ENCODE data around the gene EOLA1.
"Not testable (repeated sequence)": the region's sequence is repeated elsewhere in the genome, so short reads cannot be mapped to it uniquely, and the experiment has no call there.

Gene EOLA1

GRCh38 chrX:149555251-149555650, 14.4 kb downstream of the EOLA1 start:
- H3K14ac ChIP-seq (ENCODE audit: low read length); H3K4me3 ChIP-seq (ENCODE audit: low read length in 2 of 2); H3K27me3 ChIP-seq (ENCODE audit: control insufficient read depth in 3 of 3, insufficient read depth in 3 of 3, low read depth in 1 of 3, low read length in 3 of 3); H3K79me1 ChIP-seq (ENCODE audit: low read depth, low read length); H2BK120ac ChIP-seq (ENCODE audit: low read depth, low read length); H2AFZ ChIP-seq (ENCODE audit: low read length); H2BK12ac ChIP-seq (ENCODE audit: low read length); H3K4ac ChIP-seq (ENCODE audit: low read length); H3K18ac ChIP-seq (ENCODE audit: low read length); H3K23ac ChIP-seq (ENCODE audit: low read depth, low read length, poor library complexity); H3K4me1 ChIP-seq (ENCODE audit: control insufficient read depth in 2 of 2, insufficient read depth in 1 of 2, low read depth in 1 of 2, low read length in 2 of 2); H2BK5ac ChIP-seq (ENCODE audit: low read length); DNase-seq (ENCODE audit: low spot score); H3K4me2 ChIP-seq (ENCODE audit: insufficient read depth, low read length, poor library complexity, severe bottlenecking); H3K27ac ChIP-seq (replicated peaks; ENCODE audit: low read length); H4K8ac ChIP-seq (ENCODE audit: low read depth, low read length); H2AK5ac ChIP-seq (ENCODE audit: low read depth, low read length); H4K91ac ChIP-seq (ENCODE audit: low read depth, low read length, poor library complexity); H3K9me3 ChIP-seq (replicated peaks in 1 of 2; ENCODE audit: control insufficient read depth in 2 of 2, insufficient read depth in 1 of 2, low read depth in 1 of 2, low read length in 2 of 2); H2BK15ac ChIP-seq (ENCODE audit: low read length); H3K9ac ChIP-seq (ENCODE audit: low read depth, low read length, poor library complexity); H3K36me3 ChIP-seq (replicated peaks in 1 of 2; ENCODE audit: control insufficient read depth in 2 of 2, insufficient read depth in 2 of 2, low read length in 2 of 2): not testable (repeated sequence)
- no CpG with 5 or more reads among the region's 4 CpGs for WGBS, 2 donors (ENCODE audit: extremely low coverage in 2 of 2, insufficient read length in 2 of 2, insufficient replicate concordance in 1 of 2)

GRCh38 chrX:149563359-149563758, 22.5 kb downstream of the EOLA1 start:
- no peaks in the 10 kb centered on the region for H3K4me1 ChIP-seq (ENCODE audit: control insufficient read depth in 2 of 2, insufficient read depth in 1 of 2, low read depth in 1 of 2, low read length in 2 of 2)
- no peak overlapping the region for H4K91ac ChIP-seq (ENCODE audit: low read depth, low read length, poor library complexity)
- no peak overlapping the region for H3K27ac ChIP-seq (replicated peaks; ENCODE audit: low read length)
- no peak overlapping the region for H3K9ac ChIP-seq (ENCODE audit: low read depth, low read length, poor library complexity)
- WGBS, 2 donors (ENCODE audit: extremely low coverage in 2 of 2, insufficient read length in 2 of 2, insufficient replicate concordance in 1 of 2), result no CpG with 5 or more reads among the region's 4 CpGs
- no peak for DNase-seq (ENCODE audit: low spot score)
- no peak overlapping the region for H2AFZ ChIP-seq (ENCODE audit: low read length)
- no peak overlapping the region for H2BK15ac ChIP-seq (ENCODE audit: low read length)
- no peak overlapping the region for H3K14ac ChIP-seq (ENCODE audit: low read length)
- H2AK5ac ChIP-seq (ENCODE audit: low read depth, low read length), result no peak overlapping the region
- no peak overlapping the region for H4K8ac ChIP-seq (ENCODE audit: low read depth, low read length)
- no peak overlapping the region for H3K18ac ChIP-seq (ENCODE audit: low read length)
- H2BK5ac ChIP-seq (ENCODE audit: low read length), result no peak overlapping the region
- no peak overlapping the region for H3K4ac ChIP-seq (ENCODE audit: low read length)
- no peak overlapping the region for H3K4me2 ChIP-seq (ENCODE audit: insufficient read depth, low read length, poor library complexity, severe bottlenecking)
- H3K9me3 ChIP-seq (replicated peaks in 1 of 2; ENCODE audit: control insufficient read depth in 2 of 2, insufficient read depth in 1 of 2, low read depth in 1 of 2, low read length in 2 of 2), result no peaks in the 10 kb centered on the region
- H2BK120ac ChIP-seq (ENCODE audit: low read depth, low read length), result no peak overlapping the region
- H3K79me1 ChIP-seq (ENCODE audit: low read depth, low read length), result no peaks in the 10 kb centered on the region
- H3K27me3 ChIP-seq (ENCODE audit: control insufficient read depth in 3 of 3, insufficient read depth in 3 of 3, low read depth in 1 of 3, low read length in 3 of 3), result no peaks in the 10 kb centered on the region
- no peaks in the 10 kb centered on the region for H3K36me3 ChIP-seq (replicated peaks in 1 of 2; ENCODE audit: control insufficient read depth in 2 of 2, insufficient read depth in 2 of 2, low read length in 2 of 2)
- no peak overlapping the region for H3K4me3 ChIP-seq (ENCODE audit: low read length in 2 of 2)
- no peak overlapping the region for H3K23ac ChIP-seq (ENCODE audit: low read depth, low read length, poor library complexity)
- H2BK12ac ChIP-seq (ENCODE audit: low read length), result no peak overlapping the region

- Histone ChIP-seq H3K4me3 (ENCODE audit: low read length in 2 of 2) (no peak overlapping the region), H2BK15ac (ENCODE audit: low read length) (no peak overlapping the region), H3K27ac (replicated peaks; ENCODE audit: low read length) (no peak overlapping the region), H4K8ac (ENCODE audit: low read depth, low read length) (no peak overlapping the region), H2BK120ac (ENCODE audit: low read depth, low read length) (no peak overlapping the region), H3K23ac (ENCODE audit: low read depth, low read length, poor library complexity) (no peak overlapping the region), H3K36me3 (replicated peaks in 1 of 2; ENCODE audit: control insufficient read depth in 2 of 2, insufficient read depth in 2 of 2, low read length in 2 of 2) (no peaks in the 10 kb centered on the region), H2AFZ (ENCODE audit: low read length) (no peak overlapping the region), H3K4me2 (ENCODE audit: insufficient read depth, low read length, poor library complexity, severe bottlenecking) (no peak overlapping the region), H4K91ac (ENCODE audit: low read depth, low read length, poor library complexity) (no peak overlapping the region), H3K9me3 (replicated peaks in 1 of 2; ENCODE audit: control insufficient read depth in 2 of 2, insufficient read depth in 1 of 2, low read depth in 1 of 2, low read length in 2 of 2) (no peaks in the 10 kb centered on the region), H2BK12ac (ENCODE audit: low read length) (no peak overlapping the region), H3K14ac (ENCODE audit: low read length) (no peak overlapping the region), H2AK5ac (ENCODE audit: low read depth, low read length) (no peak overlapping the region), H3K9ac (ENCODE audit: low read depth, low read length, poor library complexity) (no peak overlapping the region), H3K4me1 (ENCODE audit: control insufficient read depth in 2 of 2, insufficient read depth in 1 of 2, low read depth in 1 of 2, low read length in 2 of 2) (peaks cover 0 to 4% of the 10 kb centered on the region in 2 donors), H3K27me3 (ENCODE audit: control insufficient read depth in 3 of 3, insufficient read depth in 3 of 3, low read depth in 1 of 3, low read length in 3 of 3) (no peaks in the 10 kb centered on the region), H3K79me1 (ENCODE audit: low read depth, low read length) (no peaks in the 10 kb centered on the region), H3K18ac (ENCODE audit: low read length) (no peak overlapping the region), H3K4ac (ENCODE audit: low read length) (no peak overlapping the region), H2BK5ac (ENCODE audit: low read length) (no peak overlapping the region)
- no CpG with 5 or more reads among the region's 7 CpGs for WGBS, 2 donors (ENCODE audit: extremely low coverage in 2 of 2, insufficient read length in 2 of 2, insufficient replicate concordance in 1 of 2)
- DNase-seq (ENCODE audit: low spot score), result no peak
Observed at GRCh38 chrX:149567621-149568417, 27.0 kb downstream of the EOLA1 start.

GRCh38 chrX:149568701-149569296, 28.0 kb downstream of the EOLA1 start:
- no peak for DNase-seq (ENCODE audit: low spot score)
- H3K27ac ChIP-seq (replicated peaks; ENCODE audit: low read length), result no peak overlapping the region
- no peak overlapping the region for H3K9ac ChIP-seq (ENCODE audit: low read depth, low read length, poor library complexity)
- H3K14ac ChIP-seq (ENCODE audit: low read length), result no peak overlapping the region
- H2AFZ ChIP-seq (ENCODE audit: low read length), result no peak overlapping the region
- peaks cover 0 to 4% of the 10 kb centered on the region in 2 donors for H3K4me1 ChIP-seq (ENCODE audit: control insufficient read depth in 2 of 2, insufficient read depth in 1 of 2, low read depth in 1 of 2, low read length in 2 of 2)
- no peak overlapping the region for H2BK12ac ChIP-seq (ENCODE audit: low read length)
- H3K4me2 ChIP-seq (ENCODE audit: insufficient read depth, low read length, poor library complexity, severe bottlenecking), result no peak overlapping the region
- no peak overlapping the region for H2BK5ac ChIP-seq (ENCODE audit: low read length)
- H4K91ac ChIP-seq (ENCODE audit: low read depth, low read length, poor library complexity), result no peak overlapping the region
- H3K9me3 ChIP-seq (replicated peaks in 1 of 2; ENCODE audit: control insufficient read depth in 2 of 2, insufficient read depth in 1 of 2, low read depth in 1 of 2, low read length in 2 of 2), result no peaks in the 10 kb centered on the region
- H3K23ac ChIP-seq (ENCODE audit: low read depth, low read length, poor library complexity), result no peak overlapping the region
- H2BK15ac ChIP-seq (ENCODE audit: low read length), result no peak overlapping the region
- no peaks in the 10 kb centered on the region for H3K79me1 ChIP-seq (ENCODE audit: low read depth, low read length)
- no peak overlapping the region for H3K4me3 ChIP-seq (ENCODE audit: low read length in 2 of 2)
- H2AK5ac ChIP-seq (ENCODE audit: low read depth, low read length), result no peak overlapping the region
- H2BK120ac ChIP-seq (ENCODE audit: low read depth, low read length), result no peak overlapping the region
- H3K27me3 ChIP-seq (ENCODE audit: control insufficient read depth in 3 of 3, insufficient read depth in 3 of 3, low read depth in 1 of 3, low read length in 3 of 3), result no peaks in the 10 kb centered on the region
- H3K4ac ChIP-seq (ENCODE audit: low read length), result no peak overlapping the region
- WGBS, 2 donors (ENCODE audit: extremely low coverage in 2 of 2, insufficient read length in 2 of 2, insufficient replicate concordance in 1 of 2), result no CpG with 5 or more reads among the region's 5 CpGs
- no peak overlapping the region for H4K8ac ChIP-seq (ENCODE audit: low read depth, low read length)
- H3K18ac ChIP-seq (ENCODE audit: low read length), result no peak overlapping the region
- H3K36me3 ChIP-seq (replicated peaks in 1 of 2; ENCODE audit: control insufficient read depth in 2 of 2, insufficient read depth in 2 of 2, low read length in 2 of 2), result no peaks in the 10 kb centered on the region
